Epithelial cell of esophagus (primary cell): ENCODE data around the gene AVPR1B.

Experiments
- DNase-seq: peaks from one replicate; pipeline ENCODE4 v3.0.0; 2010; ENCODE audit warnings: low read depth
- H3K4me3 ChIP-seq: 2 replicates; pipeline ENCODE4 v1.5.1; 2011; ENCODE audit warnings: mild to moderate bottlenecking, low read length, control low read depth
- TF ChIP-seq, protein P1 (sequence below): IDR thresholded peaks from 2 replicates; pipeline ENCODE4 v1.5.1; 2011; ENCODE audit warnings: low read depth, mild to moderate bottlenecking, low read length, control low read depth, inconsistent platforms; ENCODE audit not compliant: insufficient read depth; ENCODE audit errors: missing control alignments

Gene AVPR1B

DNA sequence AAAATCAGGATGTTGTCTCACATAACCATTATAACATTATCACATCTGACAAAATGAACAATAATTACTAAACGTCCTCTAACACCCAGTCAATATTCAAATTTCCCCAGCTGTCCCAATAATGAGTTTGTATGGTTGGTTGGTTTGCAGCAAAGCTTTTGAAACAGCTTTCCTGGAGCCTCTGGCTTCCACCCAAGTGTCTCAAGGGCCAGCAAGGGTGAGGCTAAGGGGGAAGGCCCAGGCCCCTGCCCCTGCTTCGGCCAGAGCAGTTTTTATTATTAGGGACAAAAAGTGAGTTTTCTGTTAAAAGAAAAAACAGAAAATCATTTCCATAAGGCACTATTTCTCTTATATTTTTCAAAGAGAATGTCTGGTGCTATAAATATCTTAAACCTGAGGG lies 19.1 kb upstream of the AVPR1B start:
- no peak for DNase-seq
- no peak overlapping the region for H3K4me3 ChIP-seq
- TF ChIP-seq, protein P1, sequence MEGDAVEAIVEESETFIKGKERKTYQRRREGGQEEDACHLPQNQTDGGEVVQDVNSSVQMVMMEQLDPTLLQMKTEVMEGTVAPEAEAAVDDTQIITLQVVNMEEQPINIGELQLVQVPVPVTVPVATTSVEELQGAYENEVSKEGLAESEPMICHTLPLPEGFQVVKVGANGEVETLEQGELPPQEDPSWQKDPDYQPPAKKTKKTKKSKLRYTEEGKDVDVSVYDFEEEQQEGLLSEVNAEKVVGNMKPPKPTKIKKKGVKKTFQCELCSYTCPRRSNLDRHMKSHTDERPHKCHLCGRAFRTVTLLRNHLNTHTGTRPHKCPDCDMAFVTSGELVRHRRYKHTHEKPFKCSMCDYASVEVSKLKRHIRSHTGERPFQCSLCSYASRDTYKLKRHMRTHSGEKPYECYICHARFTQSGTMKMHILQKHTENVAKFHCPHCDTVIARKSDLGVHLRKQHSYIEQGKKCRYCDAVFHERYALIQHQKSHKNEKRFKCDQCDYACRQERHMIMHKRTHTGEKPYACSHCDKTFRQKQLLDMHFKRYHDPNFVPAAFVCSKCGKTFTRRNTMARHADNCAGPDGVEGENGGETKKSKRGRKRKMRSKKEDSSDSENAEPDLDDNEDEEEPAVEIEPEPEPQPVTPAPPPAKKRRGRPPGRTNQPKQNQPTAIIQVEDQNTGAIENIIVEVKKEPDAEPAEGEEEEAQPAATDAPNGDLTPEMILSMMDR: no peak

DNA sequence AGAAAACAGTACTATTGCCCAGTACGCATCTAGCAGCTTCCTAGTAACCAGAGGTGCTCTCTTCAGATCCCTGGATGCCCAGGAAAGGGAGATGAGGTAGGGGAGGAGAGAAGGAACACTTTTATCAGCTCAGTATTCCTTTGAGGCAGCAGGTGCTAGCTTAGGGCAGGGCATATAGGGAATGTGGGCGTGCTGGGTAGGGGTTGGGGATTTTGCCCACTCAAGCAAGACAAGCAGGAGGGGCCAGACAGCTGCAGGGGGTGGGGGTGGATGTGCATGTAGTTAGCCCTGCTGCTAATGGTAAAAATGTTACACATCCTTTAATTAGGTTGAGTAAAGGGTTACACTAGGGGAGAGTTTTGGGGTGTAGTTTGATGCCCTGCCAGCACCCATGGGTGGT lies 18.1 kb upstream of the AVPR1B start:
- no peak overlapping the region for H3K4me3 ChIP-seq
- TF ChIP-seq, protein P1: no peak
- no peak for DNase-seq

DNA sequence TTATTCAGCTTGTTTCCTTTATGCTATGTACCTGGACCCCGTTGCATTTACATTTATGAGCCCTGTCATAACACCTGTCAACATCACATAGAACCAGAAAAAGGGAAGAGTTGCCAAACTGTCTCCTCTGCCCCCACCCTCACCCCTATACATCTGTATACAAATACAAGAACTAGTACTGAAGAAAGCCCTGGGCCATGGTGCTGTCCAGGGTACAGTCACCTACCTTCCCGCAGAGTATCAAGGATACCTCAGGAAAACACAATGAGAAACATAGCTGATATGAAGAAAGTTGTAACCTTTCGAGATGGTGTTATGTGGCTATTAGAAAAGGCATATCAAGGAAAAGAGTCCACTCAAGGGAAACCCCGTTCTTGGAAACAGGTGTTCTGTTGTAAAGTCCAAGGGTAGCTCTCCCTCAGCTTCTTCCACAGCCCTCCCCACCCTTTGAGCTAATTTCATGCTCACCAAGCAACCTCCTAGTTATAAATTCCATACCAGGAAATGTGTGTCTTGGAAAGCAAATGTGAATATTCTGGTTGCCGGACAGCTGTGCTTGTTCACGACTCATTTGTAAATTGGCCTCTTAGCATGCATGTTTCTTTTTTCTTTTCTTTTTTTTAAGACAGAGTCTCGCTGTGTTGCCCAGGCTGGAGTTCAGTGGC lies 16.7 kb upstream of the AVPR1B start:
- TF ChIP-seq, protein P1: no peak
- DNase-seq: no peak
- H3K4me3 ChIP-seq: no peak overlapping the region

GRCh38 chr1:206131037-206131436 lies 13.8 kb upstream of the AVPR1B start:
- DNase-seq: no peak
- no peak overlapping the region for H3K4me3 ChIP-seq
- TF ChIP-seq, protein P1: no peak

DNA sequence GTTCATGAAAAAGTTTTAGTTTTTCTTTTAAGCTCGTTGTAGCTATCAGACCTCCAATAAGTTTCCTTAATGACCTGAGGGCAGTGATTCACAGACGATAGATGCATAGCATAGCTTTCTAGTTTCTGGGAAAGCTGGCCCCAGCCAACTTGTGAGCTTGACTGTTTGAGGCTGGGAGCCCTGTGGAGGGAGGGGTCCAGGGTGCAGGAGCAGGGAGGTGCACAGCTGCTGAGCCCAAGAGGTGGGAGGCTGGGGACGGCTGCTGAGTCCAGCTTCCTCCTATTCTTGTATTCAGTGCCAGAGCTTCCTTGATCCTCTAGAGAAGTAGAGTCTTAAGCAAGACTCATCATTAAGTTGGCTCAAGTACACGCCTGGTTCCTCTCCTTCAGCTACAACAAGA lies 11.0 kb upstream of the AVPR1B start:
- DNase-seq: peak; percentile 60
- TF ChIP-seq, protein P1: no peak
- no peak overlapping the region for H3K4me3 ChIP-seq

DNA sequence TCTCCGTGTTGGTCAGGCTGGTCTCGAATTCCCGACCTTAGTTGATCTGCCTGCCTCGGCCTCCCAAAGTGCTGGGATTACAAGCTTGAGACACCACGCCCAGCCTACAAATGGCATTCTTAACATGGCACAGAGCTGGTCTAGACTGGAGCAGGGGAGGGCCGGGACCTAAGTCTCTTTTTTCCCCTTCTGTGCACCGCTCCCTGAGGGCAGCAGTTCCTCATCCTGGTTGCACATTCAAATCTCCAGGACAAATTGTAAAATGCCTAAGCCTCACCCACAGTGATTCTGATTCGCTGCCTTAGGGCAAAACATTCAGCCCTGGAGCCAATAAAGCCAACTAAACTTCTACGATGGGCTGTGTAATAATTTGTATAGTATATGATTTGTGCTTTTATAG lies 10.1 kb upstream of the AVPR1B start:
- TF ChIP-seq, protein P1: no peak
- no peak for DNase-seq
- no peak overlapping the region for H3K4me3 ChIP-seq

- TF ChIP-seq, protein P1: no peak
- DNase-seq: no peak
- H3K4me3 ChIP-seq: no peak overlapping the region
Observed at GRCh38 chr1:206125346-206125745, 8.2 kb upstream of the AVPR1B start.
